Sigmoid colon (tissue), 4 donors: ENCODE data around the gene ATP10B.

ENCODE experiments used
- CTCF ChIP-seq, 4 experiments: fragments of 450-650 bp in 3 of 4; fragments of 200-600 bp in 1 of 4; IDR thresholded peaks; one replicate each; pipeline ENCODE4 v1.5.1; 2016 to 2019; ENCODE audit warnings: antibody characterized with exemption in 4 of 4, mild to moderate bottlenecking in 3 of 4, moderate library complexity in 2 of 4
- EP300 ChIP-seq, 4 donors: sonication (generic); formaldehyde crosslinking; IDR thresholded peaks; one replicate each; pipeline ENCODE4 v1.6.1; 2017; ENCODE audit warnings: antibody characterized with exemption in 4 of 4
- POLR2A ChIP-seq, 2 donors: fragments of 450-650 bp; IDR thresholded peaks; one replicate each; pipeline ENCODE4 v1.6.1; 2016; ENCODE audit warnings: antibody characterized with exemption in 2 of 2, mild to moderate bottlenecking in 2 of 2, moderate library complexity in 2 of 2
- POLR2AphosphoS5 ChIP-seq, 4 donors: sonication (generic); formaldehyde crosslinking; IDR thresholded peaks; one replicate each; pipeline ENCODE4 v1.6.1; 2017; ENCODE audit warnings: antibody characterized with exemption in 4 of 4

GRCh38 chr5:160774666-160775315 is 77.2 kb downstream of the ATP10B start:
- TF ChIP-seq CTCF (IDR thresholded peaks at IDR 0.05) (no peak), POLR2A (IDR thresholded peaks at IDR 0.05) (no peak), POLR2AphosphoS5 (IDR thresholded peaks at IDR 0.05) (no peak), EP300 (IDR thresholded peaks at IDR 0.05) (no peak)
